Measurements from ENCODE around the gene YLPM1. TPM values are rescaled to one million over a fixed set of nuclear protein-coding genes. Genes with fewer than 3 reads are reported as not detected.

Gene YLPM1
- polyA plus RNA-seq, 3 donors: 2.9 to 19.2 (median 6.2) TPM

DNA sequence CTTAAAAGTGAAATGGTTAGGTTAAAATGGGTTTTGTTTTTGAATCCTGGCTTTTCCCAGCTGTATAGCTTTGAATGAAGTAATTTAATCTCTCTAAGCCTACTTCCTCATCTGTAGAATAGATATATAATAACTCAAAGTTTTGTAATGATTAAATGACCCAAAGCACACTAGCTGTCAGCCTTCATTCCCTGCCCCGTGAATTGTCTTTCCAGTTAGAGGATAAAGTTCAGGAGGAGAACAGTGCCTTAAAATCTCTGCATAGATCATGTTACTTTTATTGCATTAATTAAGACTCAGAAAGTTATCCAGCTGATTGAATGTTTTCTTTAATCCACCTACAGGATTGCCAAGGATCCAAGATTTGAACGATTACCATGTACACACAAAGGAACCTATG is 30.7 kb upstream of the YLPM1 start:
- Mint-ChIP-seq H3K4me1 (no peaks in the 10 kb centered on the region), H3K36me3 (peaks cover 65 to 70% of the 10 kb centered on the region in 2 donors), H3K27ac (no peak overlapping the region), H3K27me3 (ENCODE audit: low read depth in 3 of 3) (no peaks in the 10 kb centered on the region), H3K4me3 (no peak overlapping the region), H3K9me3 (no peaks in the 10 kb centered on the region)
- no peak for TF ChIP-seq CTCF (IDR thresholded peaks at IDR 0.05)
- no CpG with 5 or more reads among the region's 2 CpGs for WGBS (ENCODE audit: insufficient coverage)
- no peak overlapping the region for H3K27ac ChIP-seq (ENCODE audit: low read depth in 1 of 2, low read length in 2 of 2)
- no peaks in the 10 kb centered on the region for H3K9me3 ChIP-seq (replicated peaks in 1 of 2; ENCODE audit: control insufficient read depth in 1 of 2, insufficient read depth in 1 of 2, low read length in 2 of 2)
- DNase-seq: no peak
- H3K79me2 ChIP-seq (ENCODE audit: insufficient read depth, low read length): no peaks in the 10 kb centered on the region
- no peak overlapping the region for H3K4me3 ChIP-seq (replicated peaks in 1 of 3; ENCODE audit: low read depth in 2 of 3, low read length in 3 of 3)
- no peaks in the 10 kb centered on the region for H4K20me1 ChIP-seq (ENCODE audit: insufficient read depth, low read length)
- H2AFZ ChIP-seq (ENCODE audit: insufficient read depth, low read depth, low read length, poor library complexity, severe bottlenecking): no peak overlapping the region
- intact Hi-C loops (cut with micrococcal nuclease): no loop called here
- peaks cover 41 to 73% of the 10 kb centered on the region in 2 donors for H3K36me3 ChIP-seq (replicated peaks in 1 of 2; ENCODE audit: control insufficient read depth in 1 of 2, insufficient read depth in 2 of 2, low read length in 2 of 2)
- no peak overlapping the region for H3K9ac ChIP-seq (ENCODE audit: insufficient read depth, low read length, poor library complexity, severe bottlenecking)
- no peaks in the 10 kb centered on the region for H3K27me3 ChIP-seq (ENCODE audit: control insufficient read depth in 2 of 2, insufficient read depth in 2 of 2, low read length in 2 of 2)
- no peak overlapping the region for H3K4me2 ChIP-seq (replicated peaks; ENCODE audit: extremely low read depth, low read length, poor library complexity, severe bottlenecking)
- no peaks in the 10 kb centered on the region for H3K4me1 ChIP-seq (ENCODE audit: control insufficient read depth in 1 of 2, insufficient read depth in 2 of 2, low read length in 2 of 2)

GRCh38 chr14:74733221-74733620 is 29.9 kb upstream of the YLPM1 start:
- H3K4me3 Mint-ChIP-seq: no peak overlapping the region
- no peak overlapping the region for H3K27ac Mint-ChIP-seq
- Histone ChIP-seq H3K79me2 (ENCODE audit: insufficient read depth, low read length) (no peaks in the 10 kb centered on the region), H3K4me1 (ENCODE audit: control insufficient read depth in 1 of 2, insufficient read depth in 2 of 2, low read length in 2 of 2) (no peaks in the 10 kb centered on the region), H3K4me3 (replicated peaks in 1 of 3; ENCODE audit: low read depth in 2 of 3, low read length in 3 of 3) (no peak overlapping the region), H3K4me2 (replicated peaks; ENCODE audit: extremely low read depth, low read length, poor library complexity, severe bottlenecking) (no peak overlapping the region), H3K9ac (ENCODE audit: insufficient read depth, low read length, poor library complexity, severe bottlenecking) (no peak overlapping the region), H3K27ac (ENCODE audit: low read depth in 1 of 2, low read length in 2 of 2) (no peak overlapping the region), H3K27me3 (ENCODE audit: control insufficient read depth in 2 of 2, insufficient read depth in 2 of 2, low read length in 2 of 2) (no peaks in the 10 kb centered on the region), H3K9me3 (replicated peaks in 1 of 2; ENCODE audit: control insufficient read depth in 1 of 2, insufficient read depth in 1 of 2, low read length in 2 of 2) (no peaks in the 10 kb centered on the region), H2AFZ (ENCODE audit: insufficient read depth, low read depth, low read length, poor library complexity, severe bottlenecking) (no peak overlapping the region), H4K20me1 (ENCODE audit: insufficient read depth, low read length) (no peaks in the 10 kb centered on the region), H3K36me3 (replicated peaks in 1 of 2; ENCODE audit: control insufficient read depth in 1 of 2, insufficient read depth in 2 of 2, low read length in 2 of 2) (peaks cover 47 to 82% of the 10 kb centered on the region in 2 donors)
- DNase-seq: no peak
- intact Hi-C loops (cut with micrococcal nuclease): no loop called here
- no peaks in the 10 kb centered on the region for H3K4me1 Mint-ChIP-seq
- H3K36me3 Mint-ChIP-seq: peaks cover 65 to 78% of the 10 kb centered on the region in 2 donors
- no peaks in the 10 kb centered on the region for H3K9me3 Mint-ChIP-seq
- no CpG with 5 or more reads among the region's 3 CpGs for WGBS (ENCODE audit: insufficient coverage)
- H3K27me3 Mint-ChIP-seq (ENCODE audit: low read depth in 3 of 3): no peaks in the 10 kb centered on the region
- TF ChIP-seq CTCF (IDR thresholded peaks at IDR 0.05): no peak
